ENCODE data around the gene MGAT5. TPM values are rescaled to one million over a fixed set of nuclear protein-coding genes. Genes with fewer than 3 reads are reported as not detected.

MGAT5 gene
- total RNA-seq, 2 experiments from 2014 or later: 60.8 to 68.0 TPM

GRCh38 chr2:134441153-134441863 is 187.4 kb downstream of the MGAT5 start:
- Histone ChIP-seq H3K4me1 (ENCODE audit: insufficient read depth, low read length, poor library complexity, severe bottlenecking) (no peaks in the 10 kb centered on the region), H3K9me2 (ENCODE audit: insufficient read depth, low read length) (no peaks in the 10 kb centered on the region), H3K36me3 (ENCODE audit: insufficient read depth, low read length) (peaks cover 32% of the 10 kb centered on the region; the same call in 1 of the 2 replicates), H2AFZ (ENCODE audit: low read length) (no peak overlapping the region), H3K79me2 (ENCODE audit: insufficient read depth, low read depth, low read length) (no peaks in the 10 kb centered on the region), H3K27ac (ENCODE audit: low read depth, low read length, poor library complexity, severe bottlenecking) (no peak overlapping the region), H3K9me3 (ENCODE audit: low read length) (no peaks in the 10 kb centered on the region), H4K20me1 (ENCODE audit: insufficient read depth, low read length) (no peaks in the 10 kb centered on the region), H3K4me2 (ENCODE audit: low read length) (no peak overlapping the region), H3K4me3 (ENCODE audit: low read depth, low read length, poor library complexity, severe bottlenecking) (no peak overlapping the region)
- no peak for DNase-seq (ENCODE audit: low spot score)
- BruUV-seq (replicated peaks): no TSS peak
- ChIA-PET POLR2A (interaction anchor here (0.5 to 0.6 kb wide), 2 partner anchors 112 to 495 kb away, joined by 3 read pairs; no protein-coding TSS in a partner anchor), CTCF (ENCODE audit: unreplicated experiment) (interaction anchor here (0.6 to 1.3 kb wide), 2 partner anchors 11 to 14 kb away, joined by 3 to 5 read pairs; no protein-coding TSS in a partner anchor)
- intact Hi-C loops (cut with micrococcal nuclease; ENCODE audit: unreplicated experiment): no loop called here
- TF ChIP-seq EZH2phosphoT487 (IDR thresholded peaks at IDR 0.05; ENCODE audit: borderline replicate concordance, low read depth, low read length) (no peak), CTCF (conservative IDR thresholded peaks at IDR 0.05; ENCODE audit: low read length) (no peak)

DNA sequence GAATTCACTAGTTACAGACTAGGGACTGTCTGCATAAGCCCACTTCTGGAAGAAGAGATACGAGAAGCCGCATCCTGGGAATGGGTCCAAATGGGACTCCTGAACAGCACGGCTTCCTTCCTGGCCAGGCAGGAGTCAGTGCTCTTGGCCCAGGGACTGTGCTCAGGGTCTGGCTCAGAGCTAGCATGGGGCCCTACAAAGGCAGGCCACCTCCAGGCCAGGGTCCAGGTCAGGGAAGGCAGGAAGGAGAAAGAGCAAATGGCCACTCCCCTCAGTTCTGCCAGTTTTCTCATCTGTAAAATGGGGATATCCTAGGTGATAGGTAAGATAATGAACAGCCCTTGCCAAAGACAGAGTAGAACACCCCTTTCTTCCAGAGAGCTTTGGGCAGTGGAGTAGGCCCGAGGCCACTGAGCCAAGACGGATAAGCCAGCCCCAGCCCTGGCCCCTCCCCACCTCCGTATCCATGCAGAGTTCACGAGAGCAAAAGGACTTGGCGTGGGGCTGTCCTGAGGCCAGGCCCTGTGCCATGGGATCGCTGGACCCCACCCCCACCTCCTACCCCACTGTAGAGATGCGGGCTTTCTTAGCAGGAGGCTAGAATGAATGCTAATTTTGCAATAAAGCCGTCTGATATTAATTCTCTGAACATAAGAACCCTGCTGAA is 190.1 kb downstream of the MGAT5 start:
- no peak for DNase-seq (ENCODE audit: low spot score)
- BruUV-seq (replicated peaks): no TSS peak
- TF ChIP-seq EZH2phosphoT487 (IDR thresholded peaks at IDR 0.05; ENCODE audit: borderline replicate concordance, low read depth, low read length): no peak
- TF ChIP-seq CTCF (conservative IDR thresholded peaks at IDR 0.05; ENCODE audit: low read length): no peak
- Histone ChIP-seq H3K9me3 (ENCODE audit: low read length) (no peaks in the 10 kb centered on the region), H2AFZ (ENCODE audit: low read length) (no peak overlapping the region), H3K36me3 (ENCODE audit: insufficient read depth, low read length) (peaks cover 21% of the 10 kb centered on the region; the same call in 1 of the 2 replicates), H3K4me3 (ENCODE audit: low read depth, low read length, poor library complexity, severe bottlenecking) (no peak overlapping the region), H3K9me2 (ENCODE audit: insufficient read depth, low read length) (no peaks in the 10 kb centered on the region), H3K79me2 (ENCODE audit: insufficient read depth, low read depth, low read length) (no peaks in the 10 kb centered on the region), H3K4me2 (ENCODE audit: low read length) (no peak overlapping the region), H4K20me1 (ENCODE audit: insufficient read depth, low read length) (no peaks in the 10 kb centered on the region), H3K27ac (ENCODE audit: low read depth, low read length, poor library complexity, severe bottlenecking) (no peak overlapping the region), H3K4me1 (ENCODE audit: insufficient read depth, low read length, poor library complexity, severe bottlenecking) (no peaks in the 10 kb centered on the region)
- intact Hi-C loops (cut with micrococcal nuclease; ENCODE audit: unreplicated experiment): no loop called here
- CTCF ChIA-PET (ENCODE audit: unreplicated experiment): interaction anchor here (1.0 kb wide), 1 partner anchor 15 kb away, joined by 3 read pairs; no protein-coding TSS in a partner anchor
- POLR2A ChIA-PET: interaction anchor here (1.2 kb wide), 1 partner anchor 9 kb away, joined by 3 read pairs; no protein-coding TSS in a partner anchor
